A673 (cell line): ENCODE measurements around the gene UBIAD1.

Experiments used
- EZH2 ChIP-seq: fragments of 200-600 bp; sonication (generic); IDR thresholded peaks from 2 replicates; pipeline ENCODE4 v1.6.1; 2017; ENCODE audit warnings: borderline replicate concordance, low read depth, mild to moderate bottlenecking, mixed read lengths, antibody characterized with exemption, low read length; ENCODE audit not compliant: poor library complexity, severe bottlenecking
- TF ChIP-seq, protein P1 (sequence below): fragments of 300-800, 200-600 bp; sonication (generic); conservative IDR thresholded peaks from 2 replicates; pipeline ENCODE4 v1.5.1; 2017; ENCODE audit warnings: low read depth, mild to moderate bottlenecking, antibody characterized with exemption, low read length, moderate library complexity, mixed read lengths

DNA sequence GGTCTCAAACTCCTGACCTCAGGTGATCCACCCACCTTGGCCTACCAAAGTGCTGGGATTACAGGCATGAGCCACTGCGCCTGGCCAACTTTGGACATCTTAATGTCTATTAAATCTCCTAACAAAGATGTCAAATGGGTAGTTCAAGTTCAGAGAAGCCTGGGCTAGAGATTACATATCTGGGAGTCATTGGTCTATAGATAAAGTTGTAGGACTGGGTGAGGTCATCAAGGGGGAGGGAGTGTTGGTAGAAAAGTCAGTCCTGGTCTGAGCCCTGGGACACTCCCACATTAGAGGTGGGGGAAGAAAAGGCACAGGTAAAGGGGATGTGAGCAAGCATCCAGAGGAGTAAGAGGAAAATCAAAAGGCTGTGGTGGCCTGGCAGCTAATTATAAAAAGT lies 6.6 kb downstream of the UBIAD1 start:
- TF ChIP-seq, protein P1, sequence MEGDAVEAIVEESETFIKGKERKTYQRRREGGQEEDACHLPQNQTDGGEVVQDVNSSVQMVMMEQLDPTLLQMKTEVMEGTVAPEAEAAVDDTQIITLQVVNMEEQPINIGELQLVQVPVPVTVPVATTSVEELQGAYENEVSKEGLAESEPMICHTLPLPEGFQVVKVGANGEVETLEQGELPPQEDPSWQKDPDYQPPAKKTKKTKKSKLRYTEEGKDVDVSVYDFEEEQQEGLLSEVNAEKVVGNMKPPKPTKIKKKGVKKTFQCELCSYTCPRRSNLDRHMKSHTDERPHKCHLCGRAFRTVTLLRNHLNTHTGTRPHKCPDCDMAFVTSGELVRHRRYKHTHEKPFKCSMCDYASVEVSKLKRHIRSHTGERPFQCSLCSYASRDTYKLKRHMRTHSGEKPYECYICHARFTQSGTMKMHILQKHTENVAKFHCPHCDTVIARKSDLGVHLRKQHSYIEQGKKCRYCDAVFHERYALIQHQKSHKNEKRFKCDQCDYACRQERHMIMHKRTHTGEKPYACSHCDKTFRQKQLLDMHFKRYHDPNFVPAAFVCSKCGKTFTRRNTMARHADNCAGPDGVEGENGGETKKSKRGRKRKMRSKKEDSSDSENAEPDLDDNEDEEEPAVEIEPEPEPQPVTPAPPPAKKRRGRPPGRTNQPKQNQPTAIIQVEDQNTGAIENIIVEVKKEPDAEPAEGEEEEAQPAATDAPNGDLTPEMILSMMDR: no peak
- no peak for TF ChIP-seq EZH2
